ENCODE results near the gene ZRANB3. TPM values are rescaled to one million over a fixed set of nuclear protein-coding genes. Genes with fewer than 3 reads are reported as not detected.

The ZRANB3 gene
- total and polyA plus RNA-seq, 2 donors (not counting 1 experiment from before 2014, with no cell fraction given): 4.8 to 7.4 TPM

DNA sequence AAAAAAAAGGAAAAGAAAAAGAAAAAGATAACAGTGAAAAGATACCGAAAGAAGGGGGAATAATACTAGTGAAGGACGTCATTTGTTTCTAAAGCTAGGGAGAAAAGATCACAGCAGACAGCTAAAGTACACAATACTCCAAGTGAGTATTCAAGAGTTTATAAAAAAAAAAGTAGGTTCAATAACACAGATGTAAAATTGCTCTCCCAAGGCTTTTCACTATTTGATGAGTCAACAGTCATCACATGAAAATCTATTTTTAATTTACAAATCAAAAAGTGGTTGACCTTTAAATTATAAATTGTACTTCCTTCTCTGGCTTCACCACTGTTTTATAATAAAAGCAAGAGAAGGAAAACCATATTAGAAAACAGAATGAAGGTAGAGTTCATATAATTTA is 144.0 kb downstream of the ZRANB3 start:
- Histone ChIP-seq H3K27me3 (ENCODE audit: control insufficient read depth, insufficient read depth, low read length) (no peaks in the 10 kb centered on the region), H3K4me3 (replicated peaks in 1 of 4; ENCODE audit: control extremely low read depth in 1 of 4, insufficient read depth in 1 of 4, low read depth in 3 of 4, low read length in 4 of 4) (no peak overlapping the region), H3K4me1 (ENCODE audit: control insufficient read depth, extremely low read depth, insufficient read depth, low read length) (no peaks in the 10 kb centered on the region), H3K27ac (ENCODE audit: insufficient read depth, low read length) (no peak overlapping the region), H3K36me3 (ENCODE audit: control insufficient read depth, insufficient read depth, low read length) (no peaks in the 10 kb centered on the region), H3K79me2 (ENCODE audit: control insufficient read depth, insufficient read depth, low read length) (no peaks in the 10 kb centered on the region), H3K4me2 (ENCODE audit: extremely low read depth, insufficient read depth, low read length) (no peak overlapping the region), H3K9me3 (ENCODE audit: control insufficient read depth, insufficient read depth, low read depth, low read length) (no peaks in the 10 kb centered on the region), H4K20me1 (ENCODE audit: control insufficient read depth, extremely low read depth, insufficient read depth, low read length) (no peaks in the 10 kb centered on the region), H2AFZ (ENCODE audit: low read length) (no peak overlapping the region), H3K9ac (ENCODE audit: insufficient read depth, low read length) (no peak overlapping the region)
- DNase-seq (ENCODE audit: low read depth in 2 of 2): peak in 1 of 2 donors; percentile 31
- no peak for TF ChIP-seq CTCF (conservative IDR thresholded peaks at IDR 0.05 in 1 of 2, IDR thresholded peaks at IDR 0.05 in 1 of 2; ENCODE audit: low read depth in 1 of 2, low read length in 2 of 2)
- no peak for TF ChIP-seq EZH2 (IDR thresholded peaks at IDR 0.05; ENCODE audit: low read length, missing control alignments)

DNA sequence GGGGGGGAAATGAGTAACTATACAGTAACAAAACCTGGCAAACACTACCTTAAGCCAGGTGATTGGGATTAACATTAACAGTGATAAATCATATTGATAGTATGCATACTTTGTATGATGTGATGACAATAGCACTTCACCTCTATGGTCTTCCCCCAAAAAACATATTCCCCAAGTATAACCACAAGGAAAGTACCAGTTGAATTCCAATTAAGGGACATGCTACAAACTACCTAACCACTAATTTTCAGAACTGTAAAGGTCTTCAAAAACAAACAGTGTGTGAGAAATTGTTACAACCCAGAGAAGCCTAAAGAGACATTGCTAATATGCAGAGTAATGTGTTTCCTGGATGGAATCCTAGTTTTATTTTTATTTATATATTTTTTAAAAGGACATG is 152.4 kb downstream of the ZRANB3 start:
- TF ChIP-seq EZH2 (IDR thresholded peaks at IDR 0.05; ENCODE audit: low read length, missing control alignments) (no peak), CTCF (conservative IDR thresholded peaks at IDR 0.05 in 1 of 2, IDR thresholded peaks at IDR 0.05 in 1 of 2; ENCODE audit: low read depth in 1 of 2, low read length in 2 of 2) (no peak)
- no peaks in the 10 kb centered on the region for H3K4me1 ChIP-seq (ENCODE audit: control insufficient read depth, extremely low read depth, insufficient read depth, low read length)
- H4K20me1 ChIP-seq (ENCODE audit: control insufficient read depth, extremely low read depth, insufficient read depth, low read length): no peaks in the 10 kb centered on the region
- no peak overlapping the region for H3K9ac ChIP-seq (ENCODE audit: insufficient read depth, low read length)
- no peak for DNase-seq (ENCODE audit: low read depth in 2 of 2)
- no peak overlapping the region for H2AFZ ChIP-seq (ENCODE audit: low read length)
- no peaks in the 10 kb centered on the region for H3K9me3 ChIP-seq (ENCODE audit: control insufficient read depth, insufficient read depth, low read depth, low read length)
- no peak overlapping the region for H3K27ac ChIP-seq (ENCODE audit: insufficient read depth, low read length)
- no peak overlapping the region for H3K4me3 ChIP-seq (replicated peaks in 1 of 4; ENCODE audit: control extremely low read depth in 1 of 4, insufficient read depth in 1 of 4, low read depth in 3 of 4, low read length in 4 of 4)
- H3K79me2 ChIP-seq (ENCODE audit: control insufficient read depth, insufficient read depth, low read length): no peaks in the 10 kb centered on the region
- no peaks in the 10 kb centered on the region for H3K36me3 ChIP-seq (ENCODE audit: control insufficient read depth, insufficient read depth, low read length)
- no peaks in the 10 kb centered on the region for H3K27me3 ChIP-seq (ENCODE audit: control insufficient read depth, insufficient read depth, low read length)
- no peak overlapping the region for H3K4me2 ChIP-seq (ENCODE audit: extremely low read depth, insufficient read depth, low read length)

- no peak overlapping the region for H3K9ac ChIP-seq (ENCODE audit: insufficient read depth, low read length)
- no peaks in the 10 kb centered on the region for H3K36me3 ChIP-seq (ENCODE audit: control insufficient read depth, insufficient read depth, low read length)
- no peak overlapping the region for H3K4me2 ChIP-seq (ENCODE audit: extremely low read depth, insufficient read depth, low read length)
- no peaks in the 10 kb centered on the region for H4K20me1 ChIP-seq (ENCODE audit: control insufficient read depth, extremely low read depth, insufficient read depth, low read length)
- H3K4me3 ChIP-seq (replicated peaks in 1 of 4; ENCODE audit: control extremely low read depth in 1 of 4, insufficient read depth in 1 of 4, low read depth in 3 of 4, low read length in 4 of 4): no peak overlapping the region
- TF ChIP-seq EZH2 (IDR thresholded peaks at IDR 0.05; ENCODE audit: low read length, missing control alignments) (no peak), CTCF (conservative IDR thresholded peaks at IDR 0.05 in 1 of 2, IDR thresholded peaks at IDR 0.05 in 1 of 2; ENCODE audit: low read depth in 1 of 2, low read length in 2 of 2) (no peak)
- H3K4me1 ChIP-seq (ENCODE audit: control insufficient read depth, extremely low read depth, insufficient read depth, low read length): no peaks in the 10 kb centered on the region
- H3K9me3 ChIP-seq (ENCODE audit: control insufficient read depth, insufficient read depth, low read depth, low read length): no peaks in the 10 kb centered on the region
- DNase-seq (ENCODE audit: low read depth in 2 of 2): no peak
- no peaks in the 10 kb centered on the region for H3K79me2 ChIP-seq (ENCODE audit: control insufficient read depth, insufficient read depth, low read length)
- H3K27me3 ChIP-seq (ENCODE audit: control insufficient read depth, insufficient read depth, low read length): no peaks in the 10 kb centered on the region
- no peak overlapping the region for H3K27ac ChIP-seq (ENCODE audit: insufficient read depth, low read length)
- no peak overlapping the region for H2AFZ ChIP-seq (ENCODE audit: low read length)
Measured at GRCh38 chr2:135373702-135374101, 157.3 kb downstream of the ZRANB3 start.
